PC-3 (cell line): ENCODE data around the gene PTGES3. TPM values are rescaled to one million over a fixed set of nuclear protein-coding genes. Genes with fewer than 3 reads are reported as not detected.

Experiments used
- ATAC-seq: fragments of 200-7000 bp; cut with Tn5 transposase; 2 replicates; pipeline ENCODE4 v1.9.1; 2020; ENCODE audit warnings: mild to moderate bottlenecking, moderate library complexity
- BruUV-seq: library from RNA; stranded (reverse); fragments of 400-500 nt; replicated peaks from 2 replicates; lab custom pipeline; 2021; lab: Mats Ljungman, UMichigan
- CTCF ChIA-PET: fragments of 300-600 bp; sonication (Branson Sonifier 250); formaldehyde crosslinking; loops from one replicate; lab custom pipeline; 2022; ENCODE audit warnings: antibody characterized with exemption; lab: Charles Lee
- POLR2A ChIA-PET: fragments of 300-600 bp; sonication (Branson Sonifier 250); formaldehyde crosslinking; loops from one replicate; lab custom pipeline; 2022; ENCODE audit warnings: antibody characterized with exemption; ENCODE audit not compliant: unreplicated experiment; lab: Charles Lee
- DNase-seq: peaks from one replicate; pipeline ENCODE4 v3.0.0-alpha.2; 2015
- H2AFZ ChIP-seq: fragments of 300-600 bp; sonication (generic); 2 replicates; pipeline ENCODE4 v1.6.0; 2016; ENCODE audit warnings: antibody characterized with exemption, low read length
- H3F3A ChIP-seq: fragments of 300-600 bp; sonication (generic); one replicate; pipeline ENCODE4 v1.6.0; 2017; ENCODE audit warnings: antibody characterized with exemption, low read length, control low read depth, mild to moderate bottlenecking; ENCODE audit not compliant: unreplicated experiment
- H3K27ac ChIP-seq: fragments of 300-600 bp; sonication (generic); 2 replicates; pipeline ENCODE4 v1.5.1; 2016; ENCODE audit warnings: mild to moderate bottlenecking, low read length
- H3K27me3 ChIP-seq: fragments of 300-600 bp; sonication (generic); 2 replicates; pipeline ENCODE4 v1.6.1; 2016; ENCODE audit warnings: low read length, mixed read lengths
- H3K36me3 ChIP-seq: fragments of 300-600 bp; sonication (generic); 2 replicates; pipeline ENCODE4 v1.6.1; 2016; ENCODE audit warnings: low read depth, mixed run types, low read length, mixed read lengths
- H3K4me1 ChIP-seq: fragments of 300-600 bp; sonication (generic); 2 replicates; pipeline ENCODE4 v1.5.1; 2016; ENCODE audit warnings: low read length; ENCODE audit not compliant: insufficient read depth
- H3K4me2 ChIP-seq: fragments of 300-600 bp; sonication (generic); 2 replicates; pipeline ENCODE4 v1.6.0; 2016; ENCODE audit warnings: low read length
- H3K4me3 ChIP-seq: fragments of 300-600 bp; sonication (generic); 2 replicates; pipeline ENCODE4 v1.5.1; 2016; ENCODE audit warnings: mild to moderate bottlenecking, low read length, mixed read lengths
- H3K79me2 ChIP-seq: fragments of 300-600 bp; sonication (generic); 2 replicates; pipeline ENCODE4 v1.6.1; 2017; ENCODE audit warnings: low read length, mixed read lengths
- H3K9ac ChIP-seq: fragments of 300-600 bp; sonication (generic); 2 replicates; pipeline ENCODE4 v1.6.0; 2016; ENCODE audit warnings: mild to moderate bottlenecking, low read length
- H3K9me2 ChIP-seq: fragments of 300-600 bp; sonication (generic); replicated peaks from 2 replicates; pipeline ENCODE4 v1.6.1; 2016; ENCODE audit warnings: mixed run types, low read length, mixed read lengths
- H3K9me3 ChIP-seq: fragments of 300-600 bp; sonication (generic); 2 replicates; pipeline ENCODE4 v1.6.1; 2016; ENCODE audit warnings: low read length, mixed read lengths
- H4K20me1 ChIP-seq: fragments of 300-600 bp; sonication (generic); 2 replicates; pipeline ENCODE4 v1.6.1; 2016; ENCODE audit warnings: low read length, mixed read lengths
- CTCF ChIP-seq: fragments of 300-600 bp; sonication (generic); conservative IDR thresholded peaks from 2 replicates; pipeline ENCODE4 v1.5.1; 2017; ENCODE audit warnings: antibody characterized with exemption, low read depth, mild to moderate bottlenecking, low read length
- EZH2 ChIP-seq: fragments of 300-600 bp; sonication (generic); IDR thresholded peaks from one replicate; pipeline ENCODE4 v1.6.1; 2017; ENCODE audit warnings: antibody characterized with exemption, mild to moderate bottlenecking, low read length; ENCODE audit not compliant: unreplicated experiment
- EZH2phosphoT487 ChIP-seq: fragments of 300-600 bp; sonication (generic); IDR thresholded peaks from 2 replicates; pipeline ENCODE4 v1.6.1; 2018; ENCODE audit warnings: mild to moderate bottlenecking, antibody characterized with exemption, low read length, borderline replicate concordance
- intact Hi-C: fragments of 100-400 bp; cut with micrococcal nuclease; formaldehyde crosslinking; loops from 2 replicates; pipeline ENCODE4 v1.9.0; 2023
- total RNA-seq: library from RNA; depleted of rRNA; stranded (reverse); fragments of >200 nt; gene quantifications from 2 replicates; pipeline ENCODE4 v1.2.3, GENCODE V29; 2014

The PTGES3 gene
- total RNA-seq, 1 experiment from 2014 or later: 165 TPM

- H3K9ac ChIP-seq: no peak overlapping the region
- H3K79me2 ChIP-seq: peaks cover 99% of the 10 kb centered on the region
- no peak overlapping the region for H2AFZ ChIP-seq
- TF ChIP-seq EZH2 (no peak), CTCF (no peak), EZH2phosphoT487 (no peak)
- H3K4me2 ChIP-seq: no peak overlapping the region
- H4K20me1 ChIP-seq: peaks cover 72% of the 10 kb centered on the region
- CTCF ChIA-PET: no interaction called here
- H3F3A ChIP-seq: peaks cover 14% of the 10 kb centered on the region
- no peaks in the 10 kb centered on the region for H3K9me3 ChIP-seq
- H3K27me3 ChIP-seq: no peaks in the 10 kb centered on the region
- ATAC-seq: no peak
- no peaks in the 10 kb centered on the region for H3K9me2 ChIP-seq
- intact Hi-C loops: no loop called here
- POLR2A ChIA-PET: no interaction called here
- H3K4me1 ChIP-seq: peaks cover under 1% of the 10 kb centered on the region; the same call in 1 of the 2 replicates
- no peak overlapping the region for H3K4me3 ChIP-seq
- BruUV-seq: no TSS peak
- H3K27ac ChIP-seq: no peak overlapping the region
- no peak for DNase-seq
- peaks cover 49% of the 10 kb centered on the region for H3K36me3 ChIP-seq
These were observed 11.1 kb downstream of the PTGES3 start for GRCh38 chr12:56676851-56677580.

DNA sequence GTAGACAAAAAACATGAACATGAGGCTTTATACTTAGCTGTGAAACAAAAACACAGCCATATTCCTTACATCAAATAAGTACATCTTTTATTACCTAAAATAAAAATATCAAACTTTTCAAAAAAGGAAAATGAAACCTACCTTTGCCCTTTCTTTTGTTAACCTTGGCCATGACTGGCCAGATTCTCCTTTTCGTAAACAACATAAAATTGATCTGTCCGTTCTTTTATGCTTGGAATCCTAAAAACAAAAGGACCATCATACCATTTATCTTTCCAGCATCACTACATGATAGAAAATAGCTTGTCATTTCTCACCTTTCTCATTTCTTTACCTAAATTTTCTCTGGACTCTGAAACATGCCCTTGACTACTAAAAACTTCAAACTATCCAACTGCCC, 16.5 kb downstream of the PTGES3 start:
- Histone ChIP-seq H2AFZ (no peak overlapping the region), H3K79me2 (peaks cover 95% of the 10 kb centered on the region), H3K4me2 (no peak overlapping the region), H3K4me3 (no peak overlapping the region), H3K27me3 (no peaks in the 10 kb centered on the region), H3K9me2 (no peaks in the 10 kb centered on the region), H3K9ac (no peak overlapping the region), H3K27ac (no peak overlapping the region), H3K36me3 (peaks cover 63% of the 10 kb centered on the region), H3F3A (peaks cover 4% of the 10 kb centered on the region), H3K9me3 (no peaks in the 10 kb centered on the region), H3K4me1 (peaks cover 15% of the 10 kb centered on the region), H4K20me1 (peaks cover 47% of the 10 kb centered on the region)
- no peak for ATAC-seq
- CTCF ChIA-PET: interaction anchor here (0.6 kb wide), 1 partner anchor 13 kb away, joined by 3 read pairs; no protein-coding TSS in a partner anchor
- DNase-seq: no peak
- POLR2A ChIA-PET: no interaction called here
- intact Hi-C loops: no loop called here
- no TSS peak for BruUV-seq
- TF ChIP-seq CTCF (no peak), EZH2phosphoT487 (no peak), EZH2 (no peak)

GRCh38 chr12:56670836-56671235, 17.2 kb downstream of the PTGES3 start:
- H3K9me2 ChIP-seq: no peaks in the 10 kb centered on the region
- peaks cover 92% of the 10 kb centered on the region for H3K79me2 ChIP-seq
- H3K27ac ChIP-seq: no peak overlapping the region
- no peaks in the 10 kb centered on the region for H3K9me3 ChIP-seq
- H4K20me1 ChIP-seq: peaks cover 46% of the 10 kb centered on the region
- H2AFZ ChIP-seq: no peak overlapping the region
- no peak overlapping the region for H3K4me2 ChIP-seq
- peaks cover 68% of the 10 kb centered on the region for H3K36me3 ChIP-seq
- ChIA-PET POLR2A (no interaction called here), CTCF (no interaction called here)
- H3F3A ChIP-seq: peaks cover 4% of the 10 kb centered on the region
- no peaks in the 10 kb centered on the region for H3K27me3 ChIP-seq
- H3K9ac ChIP-seq: no peak overlapping the region
- DNase-seq: no peak
- no peak overlapping the region for H3K4me3 ChIP-seq
- peaks cover 15% of the 10 kb centered on the region for H3K4me1 ChIP-seq
- peak; percentile 35; the same call in 1 of the 2 replicates for ATAC-seq
- TF ChIP-seq EZH2phosphoT487: no peak
- no peak for TF ChIP-seq CTCF
- no peak for TF ChIP-seq EZH2
- no TSS peak for BruUV-seq
- intact Hi-C loops: no loop called here
